Neural progenitor cell (in vitro differentiated cells): Measurements from ENCODE around the gene ING2. TPM values are rescaled to one million over a fixed set of nuclear protein-coding genes. Genes with fewer than 3 reads are reported as not detected.

Source experiments
- DNase-seq: peaks from one replicate; pipeline ENCODE4 v3.0.0-alpha.2; 2016; ENCODE audit warnings: low spot score
- H2AFZ ChIP-seq: fragments of 200-600 bp; sonication (generic); replicated peaks from 2 replicates; pipeline ENCODE4 v1.6.1; 2016; ENCODE audit warnings: antibody characterized with exemption
- H3F3A ChIP-seq: fragments of 200-600 bp; sonication (generic); 2 replicates; pipeline ENCODE4 v1.6.1; 2016; ENCODE audit warnings: antibody characterized with exemption, low read depth
- H3K27ac ChIP-seq: fragments of 200-600 bp; sonication (generic); 2 replicates; pipeline ENCODE4 v1.5.1; 2016; ENCODE audit warnings: mild to moderate bottlenecking
- H3K27me3 ChIP-seq: fragments of 200-600 bp; sonication (generic); 2 replicates; pipeline ENCODE4 v1.6.1; 2016; ENCODE audit warnings: mild to moderate bottlenecking, moderate library complexity
- H3K36me3 ChIP-seq: fragments of 200-600 bp; sonication (generic); 2 replicates; pipeline ENCODE4 v1.5.1; 2016
- H3K4me1 ChIP-seq: fragments of 200-600 bp; sonication (generic); 2 replicates; pipeline ENCODE4 v1.6.1; 2016; ENCODE audit warnings: mixed run types
- H3K4me2 ChIP-seq: fragments of 200-600 bp; sonication (generic); 2 replicates; pipeline ENCODE4 v1.6.1; 2016
- H3K4me3 ChIP-seq: fragments of 200-600 bp; sonication (generic); 2 replicates; pipeline ENCODE4 v1.5.1; 2016
- H3K79me2 ChIP-seq: fragments of 200-600 bp; sonication (generic); 2 replicates; pipeline ENCODE4 v1.6.1; 2016; ENCODE audit warnings: low read depth
- H3K9ac ChIP-seq: fragments of 200-600 bp; sonication (generic); 2 replicates; pipeline ENCODE4 v1.6.1; 2016
- H3K9me3 ChIP-seq: fragments of 200-600 bp; sonication (generic); 2 replicates; pipeline ENCODE4 v1.5.1; 2016; ENCODE audit warnings: low read depth
- H4K20me1 ChIP-seq: fragments of 200-600 bp; sonication (generic); 2 replicates; pipeline ENCODE4 v1.6.1; 2016; ENCODE audit warnings: low read depth
- H3K27ac Mint-ChIP-seq: 3 replicates; pipeline ENCODE4 v1.8.0; 2021; ENCODE audit warnings: mixed read lengths
- H3K27me3 Mint-ChIP-seq: 2 replicates; pipeline ENCODE4 v1.8.0; 2022; ENCODE audit warnings: low read depth, mild to moderate bottlenecking, inconsistent platforms, moderate library complexity, mixed read lengths; ENCODE audit not compliant: insufficient read depth
- H3K36me3 Mint-ChIP-seq: 3 replicates; pipeline ENCODE4 v1.8.0; 2021; ENCODE audit warnings: mixed read lengths
- H3K4me1 Mint-ChIP-seq: 3 replicates; pipeline ENCODE4 v1.8.0; 2021; ENCODE audit warnings: mixed read lengths
- H3K4me3 Mint-ChIP-seq: 3 replicates; pipeline ENCODE4 v1.8.0; 2021; ENCODE audit warnings: mild to moderate bottlenecking, moderate library complexity, mixed read lengths
- H3K9me3 Mint-ChIP-seq: 3 replicates; pipeline ENCODE4 v1.8.0; 2020; ENCODE audit warnings: mixed read lengths
- CTCF ChIP-seq: fragments of 200-600 bp; sonication (generic); IDR thresholded peaks from 2 replicates; pipeline ENCODE4 v1.5.1; 2017; ENCODE audit warnings: antibody characterized with exemption, mild to moderate bottlenecking
- EZH2 ChIP-seq: fragments of 200-600 bp; sonication (generic); IDR thresholded peaks from 2 replicates; pipeline ENCODE4 v1.6.1; 2017; ENCODE audit warnings: antibody characterized with exemption, mild to moderate bottlenecking, moderate library complexity
- EZH2phosphoT487 ChIP-seq: fragments of 200-600 bp; sonication (generic); IDR thresholded peaks from 2 replicates; pipeline ENCODE4 v1.6.1; 2017; ENCODE audit warnings: antibody characterized with exemption
- total RNA-seq: library from RNA; depleted of rRNA; stranded (reverse); fragments of >200 nt; gene quantifications from 2 replicates; pipeline ENCODE4 v1.2.3, GENCODE V29; 2015; ENCODE audit warnings: low replicate concordance

Gene ING2
- total RNA-seq, 1 donor from 2014 or later: 38.0 TPM

DNA sequence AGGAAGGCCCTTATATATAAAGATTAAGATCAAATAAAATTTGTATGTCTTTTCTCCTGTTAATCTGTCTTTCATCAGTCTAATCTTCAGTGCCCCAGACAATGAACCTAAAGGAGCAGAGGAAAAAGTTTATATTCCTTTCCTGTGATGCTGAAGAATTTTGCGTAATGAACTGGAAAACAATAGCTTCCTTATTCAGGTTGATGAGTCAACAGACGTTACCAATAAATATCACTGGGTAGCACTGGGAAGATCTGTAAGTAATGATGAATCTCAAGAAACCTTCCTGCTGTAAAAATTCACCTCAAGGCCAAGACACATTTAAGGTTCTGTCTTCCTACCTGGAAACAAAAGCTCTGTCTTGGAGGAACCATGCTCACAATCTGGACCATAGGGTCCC, 34.9 kb upstream of the ING2 start:
- Histone ChIP-seq H2AFZ (no peak overlapping the region), H3K4me3 (no peak overlapping the region), H3K4me1 (no peaks in the 10 kb centered on the region), H3F3A (no peaks in the 10 kb centered on the region), H3K9me3 (no peaks in the 10 kb centered on the region), H4K20me1 (no peaks in the 10 kb centered on the region), H3K79me2 (no peaks in the 10 kb centered on the region), H3K27ac (no peak overlapping the region), H3K9ac (no peak overlapping the region), H3K4me2 (no peak overlapping the region), H3K36me3 (no peaks in the 10 kb centered on the region), H3K27me3 (no peaks in the 10 kb centered on the region)
- Mint-ChIP-seq H3K36me3 (peaks cover 13% of the 10 kb centered on the region), H3K4me1 (no peaks in the 10 kb centered on the region), H3K27me3 (peaks cover 3% of the 10 kb centered on the region), H3K9me3 (peaks cover 2% of the 10 kb centered on the region), H3K4me3 (no peak overlapping the region), H3K27ac (no peak overlapping the region)
- no peak for DNase-seq
- TF ChIP-seq CTCF (no peak), EZH2 (no peak), EZH2phosphoT487 (no peak)

DNA sequence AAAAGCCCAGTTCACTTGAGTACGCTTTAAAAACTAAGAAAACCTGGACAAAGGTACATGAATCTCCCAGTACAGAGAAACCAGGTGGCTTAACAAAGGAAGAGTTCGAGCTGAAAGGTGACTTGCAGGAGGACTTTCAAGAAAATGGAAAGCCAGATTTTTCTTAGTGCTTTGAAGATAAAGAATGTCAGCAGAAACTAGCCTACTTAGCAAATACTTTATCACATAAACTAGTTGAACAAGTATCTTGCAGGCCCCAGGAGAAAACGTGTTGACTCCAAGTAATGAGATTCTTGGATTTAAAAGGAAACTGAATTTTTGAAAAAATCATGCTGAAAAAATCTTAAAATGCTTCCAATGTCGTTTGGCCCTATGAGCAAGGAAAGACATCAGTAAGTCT, 34.0 kb upstream of the ING2 start:
- H3K4me1 Mint-ChIP-seq: no peaks in the 10 kb centered on the region
- TF ChIP-seq EZH2: no peak
- Histone ChIP-seq H3K27me3 (no peaks in the 10 kb centered on the region), H3K9me3 (no peaks in the 10 kb centered on the region), H3K4me3 (no peak overlapping the region), H3K9ac (no peak overlapping the region), H3K4me1 (no peaks in the 10 kb centered on the region), H3K79me2 (no peaks in the 10 kb centered on the region), H3K36me3 (no peaks in the 10 kb centered on the region), H2AFZ (no peak overlapping the region), H3K27ac (no peak overlapping the region), H3F3A (no peaks in the 10 kb centered on the region), H3K4me2 (no peak overlapping the region), H4K20me1 (no peaks in the 10 kb centered on the region)
- H3K9me3 Mint-ChIP-seq: peaks cover 2% of the 10 kb centered on the region
- DNase-seq: no peak
- no peak overlapping the region for H3K4me3 Mint-ChIP-seq
- H3K27ac Mint-ChIP-seq: no peak overlapping the region
- peaks cover 3% of the 10 kb centered on the region for H3K27me3 Mint-ChIP-seq
- peaks cover 13% of the 10 kb centered on the region for H3K36me3 Mint-ChIP-seq

- Histone ChIP-seq H3K9me3 (no peaks in the 10 kb centered on the region), H4K20me1 (no peaks in the 10 kb centered on the region), H2AFZ (no peak overlapping the region), H3K4me3 (no peak overlapping the region), H3K79me2 (no peaks in the 10 kb centered on the region), H3K9ac (no peak overlapping the region), H3K4me1 (no peaks in the 10 kb centered on the region), H3K36me3 (no peaks in the 10 kb centered on the region), H3K27me3 (no peaks in the 10 kb centered on the region), H3K4me2 (no peak overlapping the region), H3F3A (no peaks in the 10 kb centered on the region), H3K27ac (no peak overlapping the region)
- no peak overlapping the region for H3K4me3 Mint-ChIP-seq
- no peak for TF ChIP-seq EZH2
- peak; percentile 98 for TF ChIP-seq CTCF
- H3K4me1 Mint-ChIP-seq: peaks cover 3% of the 10 kb centered on the region
- H3K9me3 Mint-ChIP-seq: peaks cover 2% of the 10 kb centered on the region
- DNase-seq: peak; percentile 89
- peaks cover 8% of the 10 kb centered on the region for H3K36me3 Mint-ChIP-seq
- no peak overlapping the region for H3K27ac Mint-ChIP-seq
- peaks cover 2% of the 10 kb centered on the region for H3K27me3 Mint-ChIP-seq
Measured at GRCh38 chr4:183471946-183472708, 32.7 kb upstream of the ING2 start.

- no peaks in the 10 kb centered on the region for H3K9me3 ChIP-seq
- no peak overlapping the region for H3K27ac ChIP-seq
- H3K79me2 ChIP-seq: no peaks in the 10 kb centered on the region
- H3K27me3 ChIP-seq: no peaks in the 10 kb centered on the region
- Mint-ChIP-seq H3K36me3 (peaks cover 11% of the 10 kb centered on the region), H3K9me3 (peaks cover 13% of the 10 kb centered on the region), H3K27me3 (peaks cover 5% of the 10 kb centered on the region), H3K4me1 (peaks cover 38% of the 10 kb centered on the region), H3K4me3 (no peak overlapping the region), H3K27ac (peak overlapping the region; percentile 48)
- no peaks in the 10 kb centered on the region for H4K20me1 ChIP-seq
- H3F3A ChIP-seq: no peaks in the 10 kb centered on the region
- H3K4me3 ChIP-seq: no peak overlapping the region
- no peaks in the 10 kb centered on the region for H3K4me1 ChIP-seq
- H3K4me2 ChIP-seq: no peak overlapping the region
- H2AFZ ChIP-seq: no peak overlapping the region
- no peak for TF ChIP-seq CTCF
- TF ChIP-seq EZH2phosphoT487: no peak
- TF ChIP-seq EZH2: no peak
- H3K9ac ChIP-seq: no peak overlapping the region
- H3K36me3 ChIP-seq: no peaks in the 10 kb centered on the region
- no peak for DNase-seq
Measured at GRCh38 chr4:183478123-183478522, 26.7 kb upstream of the ING2 start.
